Neural crest cell (in vitro differentiated cells): ENCODE measurements around the gene SPDYE3. TPM values are rescaled to one million over a fixed set of nuclear protein-coding genes. Genes with fewer than 3 reads are reported as not detected.
"Not testable (repeated sequence)": the region's sequence is repeated elsewhere in the genome, so short reads cannot be mapped to it uniquely, and the experiment has no call there.

ENCODE experiments used
- DNase-seq: peaks from one replicate; pipeline ENCODE4 v3.0.0; 2021; ENCODE audit warnings: low read depth, mixed read lengths, low spot score
- H3K27ac Mint-ChIP-seq: one replicate; pipeline ENCODE4 v1.8.0; 2021; ENCODE audit warnings: mild to moderate bottlenecking, mixed read lengths; ENCODE audit not compliant: unreplicated experiment
- H3K27me3 Mint-ChIP-seq: 2 replicates; pipeline ENCODE4 v1.8.0; 2021; ENCODE audit warnings: low read depth, mild to moderate bottlenecking, mixed read lengths
- H3K36me3 Mint-ChIP-seq: 2 replicates; pipeline ENCODE4 v1.8.0; 2021; ENCODE audit warnings: low read depth, mild to moderate bottlenecking, mixed read lengths
- H3K4me1 Mint-ChIP-seq: 2 replicates; pipeline ENCODE4 v1.8.0; 2021; ENCODE audit warnings: mixed read lengths
- H3K4me3 Mint-ChIP-seq: one replicate; pipeline ENCODE4 v1.8.0; 2021; ENCODE audit warnings: mild to moderate bottlenecking, mixed read lengths
- H3K9me3 Mint-ChIP-seq: 2 replicates; pipeline ENCODE4 v1.8.0; 2021; ENCODE audit warnings: mixed read lengths
- total RNA-seq: library from RNA; stranded (reverse); gene quantifications from 2 replicates; pipeline ENCODE4 v1.2.1, GENCODE V29; 2021
- TF ChIP-seq, protein P1 (sequence below): fragments of 200-600 bp; sonication (generic); conservative IDR thresholded peaks from 2 replicates; pipeline ENCODE4 v1.5.0; 2021; ENCODE audit warnings: antibody characterized with exemption, mild to moderate bottlenecking

Gene SPDYE3
- total RNA-seq, 1 donor from 2014 or later = not detected

DNA sequence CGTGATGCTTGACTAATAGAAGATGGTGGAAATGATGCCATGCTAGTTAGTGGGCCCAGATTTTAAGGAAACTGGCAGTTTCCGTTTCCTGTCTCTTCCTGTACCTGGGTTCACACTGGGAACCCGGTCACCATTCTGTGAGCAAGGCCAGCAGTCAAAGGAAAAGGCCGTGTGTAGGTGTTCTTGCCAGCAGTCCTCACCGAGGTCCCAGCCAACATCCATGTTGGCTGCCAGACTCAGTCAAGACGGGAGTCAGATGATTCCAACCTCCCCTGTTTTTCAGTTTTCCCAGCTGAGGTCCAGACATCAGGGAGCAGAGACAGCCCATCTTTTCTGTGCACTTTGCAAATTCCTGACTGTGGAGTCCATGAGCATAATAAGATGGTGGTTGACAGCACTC, 35.3 kb downstream of the SPDYE3 start:
- Mint-ChIP-seq H3K27me3 (no peaks in the 10 kb centered on the region), H3K4me3 (no peak overlapping the region), H3K36me3 (peaks cover 7% of the 10 kb centered on the region), H3K27ac (peak overlapping the region; percentile 71), H3K4me1 (peaks cover 12% of the 10 kb centered on the region), H3K9me3 (no peaks in the 10 kb centered on the region)
- TF ChIP-seq, protein P1, sequence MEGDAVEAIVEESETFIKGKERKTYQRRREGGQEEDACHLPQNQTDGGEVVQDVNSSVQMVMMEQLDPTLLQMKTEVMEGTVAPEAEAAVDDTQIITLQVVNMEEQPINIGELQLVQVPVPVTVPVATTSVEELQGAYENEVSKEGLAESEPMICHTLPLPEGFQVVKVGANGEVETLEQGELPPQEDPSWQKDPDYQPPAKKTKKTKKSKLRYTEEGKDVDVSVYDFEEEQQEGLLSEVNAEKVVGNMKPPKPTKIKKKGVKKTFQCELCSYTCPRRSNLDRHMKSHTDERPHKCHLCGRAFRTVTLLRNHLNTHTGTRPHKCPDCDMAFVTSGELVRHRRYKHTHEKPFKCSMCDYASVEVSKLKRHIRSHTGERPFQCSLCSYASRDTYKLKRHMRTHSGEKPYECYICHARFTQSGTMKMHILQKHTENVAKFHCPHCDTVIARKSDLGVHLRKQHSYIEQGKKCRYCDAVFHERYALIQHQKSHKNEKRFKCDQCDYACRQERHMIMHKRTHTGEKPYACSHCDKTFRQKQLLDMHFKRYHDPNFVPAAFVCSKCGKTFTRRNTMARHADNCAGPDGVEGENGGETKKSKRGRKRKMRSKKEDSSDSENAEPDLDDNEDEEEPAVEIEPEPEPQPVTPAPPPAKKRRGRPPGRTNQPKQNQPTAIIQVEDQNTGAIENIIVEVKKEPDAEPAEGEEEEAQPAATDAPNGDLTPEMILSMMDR = no peak
- DNase-seq = no peak

DNA sequence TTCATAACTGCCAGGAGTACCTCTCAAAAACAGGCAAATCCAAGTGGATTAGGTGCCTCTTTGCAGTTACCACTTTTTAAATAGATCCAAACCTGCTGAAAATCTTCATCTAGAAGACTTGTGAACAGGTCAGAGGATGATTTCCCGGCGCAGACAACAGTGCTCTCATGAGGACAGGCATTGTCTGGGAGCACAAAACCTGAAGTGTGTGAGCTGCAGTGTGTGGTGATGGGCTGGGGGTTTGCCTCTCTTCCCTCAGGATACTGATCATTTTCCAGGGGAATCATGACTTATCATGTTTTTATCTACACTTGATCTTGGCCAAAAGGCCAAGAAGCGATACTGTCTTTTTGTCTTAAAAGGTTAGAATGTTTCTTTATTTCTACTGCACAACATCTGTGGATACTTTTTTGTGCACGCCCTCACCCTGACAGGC, 36.6 kb downstream of the SPDYE3 start:
- DNase-seq, H3K9me3 Mint-ChIP-seq, H3K27me3 Mint-ChIP-seq, H3K36me3 Mint-ChIP-seq, H3K27ac Mint-ChIP-seq: not testable (repeated sequence)
- peak overlapping the region; percentile 62 for H3K4me3 Mint-ChIP-seq
- peaks cover 12% of the 10 kb centered on the region for H3K4me1 Mint-ChIP-seq

DNA sequence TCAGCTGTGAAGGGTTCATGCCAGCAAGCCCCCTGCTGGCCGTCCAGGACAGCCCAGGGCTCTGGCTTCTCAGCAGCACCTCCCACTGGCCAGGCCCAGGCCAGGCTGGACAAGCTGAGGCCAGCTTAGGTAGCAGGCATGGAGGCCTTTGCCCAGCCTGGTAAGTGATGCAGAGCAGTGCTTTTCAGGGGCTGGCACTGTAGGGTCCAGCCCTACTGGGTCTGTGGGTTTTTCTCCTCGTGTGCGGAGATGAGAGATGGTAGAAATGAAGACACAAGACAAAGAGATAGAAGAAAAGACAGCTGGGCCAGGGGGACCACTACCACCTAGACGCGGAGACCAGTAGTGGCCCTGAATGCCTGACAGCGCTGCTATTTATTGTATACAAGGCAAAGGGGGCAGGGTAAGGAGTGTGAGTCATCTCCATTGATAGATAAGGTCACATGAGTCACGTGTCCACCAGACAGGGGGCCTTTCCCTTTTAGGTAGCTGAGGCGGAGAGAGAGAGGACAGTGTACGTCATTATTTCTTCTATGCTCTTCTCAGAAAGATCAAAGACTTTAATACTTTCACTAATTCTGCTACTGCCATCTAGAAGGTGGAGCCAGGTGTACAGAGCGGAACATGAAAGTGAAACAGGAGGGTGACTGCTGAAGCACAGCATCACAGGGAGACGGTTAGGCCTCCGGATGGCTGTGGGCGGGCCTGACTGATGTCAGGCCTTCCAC, 37.2 kb downstream of the SPDYE3 start:
- peak; percentile 43 for DNase-seq
- H3K27me3 Mint-ChIP-seq, H3K36me3 Mint-ChIP-seq, H3K9me3 Mint-ChIP-seq: not testable (repeated sequence)
- Mint-ChIP-seq H3K4me1 (peaks cover 12% of the 10 kb centered on the region), H3K27ac (peak overlapping the region; percentile 74), H3K4me3 (peak overlapping the region; percentile 62)
- TF ChIP-seq, protein P1 = peak; percentile 67

DNA sequence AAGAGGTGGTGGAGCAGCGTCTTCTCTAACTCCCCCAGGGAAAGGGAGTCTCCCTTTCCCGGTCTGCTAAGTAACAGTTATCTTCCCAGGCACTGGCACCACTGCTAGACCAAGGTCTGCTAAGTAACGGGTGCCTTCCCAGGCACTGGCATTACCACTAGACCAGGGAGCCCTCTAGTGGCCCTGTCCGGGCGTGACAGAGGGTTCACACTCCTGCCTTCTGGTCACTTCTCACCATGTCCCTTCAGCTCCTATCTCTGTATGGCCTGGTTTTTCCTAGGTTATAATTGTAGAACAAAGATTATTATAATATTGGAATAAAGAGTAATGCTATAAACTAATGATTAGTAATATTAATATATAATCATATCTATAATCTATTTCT, 37.8 kb downstream of the SPDYE3 start:
- H3K4me3 Mint-ChIP-seq = peak overlapping the region; percentile 62
- H3K36me3 Mint-ChIP-seq, H3K9me3 Mint-ChIP-seq, H3K27ac Mint-ChIP-seq, H3K27me3 Mint-ChIP-seq: not testable (repeated sequence)
- DNase-seq = peak; percentile 83
- peaks cover 12% of the 10 kb centered on the region for H3K4me1 Mint-ChIP-seq
- TF ChIP-seq, protein P1 = peak; percentile 67

DNA sequence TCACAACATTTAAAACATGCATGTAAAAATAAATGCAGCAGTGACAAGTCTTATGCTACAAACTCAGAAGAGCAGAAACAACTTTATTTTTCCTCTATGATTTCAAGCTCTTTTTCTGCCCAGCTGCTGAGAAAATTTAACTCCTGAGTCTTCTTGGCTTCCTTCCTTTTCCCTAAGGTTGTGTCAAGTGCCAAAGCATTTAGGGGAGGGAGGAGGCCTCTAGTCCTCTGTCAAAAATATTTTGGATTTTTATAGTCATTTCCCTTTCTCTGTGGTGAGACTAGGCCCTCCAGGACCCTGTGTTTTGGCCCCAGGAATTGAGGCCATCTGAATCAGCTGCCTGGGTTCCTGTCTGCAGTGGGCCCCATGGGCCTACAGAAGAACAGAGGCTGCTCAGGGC, 39.4 kb downstream of the SPDYE3 start:
- TF ChIP-seq, protein P1 = no peak
- Mint-ChIP-seq H3K27ac (no peak overlapping the region), H3K4me1 (peaks cover 12% of the 10 kb centered on the region), H3K4me3 (no peak overlapping the region), H3K36me3 (peaks cover 7% of the 10 kb centered on the region), H3K9me3 (no peaks in the 10 kb centered on the region), H3K27me3 (no peaks in the 10 kb centered on the region)
- no peak for DNase-seq

DNA sequence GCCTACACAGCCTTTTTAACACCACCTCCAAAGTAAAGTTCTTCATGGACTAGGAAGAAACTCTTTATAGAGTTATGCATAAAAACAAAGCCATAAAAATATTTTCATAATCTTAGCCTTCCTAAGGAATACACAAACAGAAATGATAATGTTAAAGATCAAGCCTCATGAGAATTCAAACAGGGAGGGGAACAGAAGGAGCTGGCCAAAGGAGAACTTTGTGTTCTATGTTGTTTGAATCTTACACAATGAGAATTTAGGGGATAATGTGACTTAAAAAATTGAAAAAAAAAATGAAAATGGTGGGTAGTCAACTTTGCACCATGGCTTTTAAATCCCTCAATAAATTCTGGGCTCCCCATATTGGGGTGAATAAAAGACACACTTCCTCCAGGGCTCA, 41.3 kb downstream of the SPDYE3 start:
- no peak overlapping the region for H3K27ac Mint-ChIP-seq
- no peaks in the 10 kb centered on the region for H3K27me3 Mint-ChIP-seq
- DNase-seq = no peak
- TF ChIP-seq, protein P1 = no peak
- peaks cover 4% of the 10 kb centered on the region for H3K36me3 Mint-ChIP-seq
- H3K4me1 Mint-ChIP-seq = peaks cover 12% of the 10 kb centered on the region
- no peak overlapping the region for H3K4me3 Mint-ChIP-seq
- H3K9me3 Mint-ChIP-seq = no peaks in the 10 kb centered on the region
